ENCODE measurements around the gene CCP110. TPM values are rescaled to one million over a fixed set of nuclear protein-coding genes. Genes with fewer than 3 reads are reported as not detected.

CCP110 gene
- total RNA-seq, 4 donors from 2014 or later = 8.4 to 21.0 (median 13.5) TPM

DNA sequence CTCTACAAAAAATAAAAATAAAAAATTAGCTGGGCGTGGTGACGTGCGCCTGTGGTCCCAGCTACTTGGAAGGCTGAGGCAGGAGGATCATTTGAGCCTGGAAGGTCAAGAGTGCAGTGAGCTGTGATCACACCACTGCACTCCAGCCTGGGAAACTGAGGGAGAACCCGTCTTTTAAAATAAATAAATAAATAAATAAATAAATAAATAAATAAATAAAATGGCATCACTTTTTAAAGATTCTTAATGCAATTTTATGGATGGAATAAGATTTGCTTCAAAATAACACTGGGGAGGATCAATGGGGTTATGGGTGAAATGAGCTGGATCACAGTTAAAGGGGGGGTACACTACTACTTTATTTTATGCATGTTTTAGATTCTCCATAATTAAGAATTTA, 16.8 kb upstream of the CCP110 start:
- Histone ChIP-seq H3K27ac (no peak overlapping the region), H3K27me3 (no peaks in the 10 kb centered on the region), H3K36me3 (peaks cover 47% of the 10 kb centered on the region), H3K4me1 (no peaks in the 10 kb centered on the region), H3K9me3 (no peaks in the 10 kb centered on the region), H3K4me3 (no peak overlapping the region)
- DNase-seq (ENCODE audit: low spot score in 2 of 2) = no peak
- 95% methylated on average over 4 of the region's 4 CpGs for WGBS
- TF ChIP-seq, protein P1, sequence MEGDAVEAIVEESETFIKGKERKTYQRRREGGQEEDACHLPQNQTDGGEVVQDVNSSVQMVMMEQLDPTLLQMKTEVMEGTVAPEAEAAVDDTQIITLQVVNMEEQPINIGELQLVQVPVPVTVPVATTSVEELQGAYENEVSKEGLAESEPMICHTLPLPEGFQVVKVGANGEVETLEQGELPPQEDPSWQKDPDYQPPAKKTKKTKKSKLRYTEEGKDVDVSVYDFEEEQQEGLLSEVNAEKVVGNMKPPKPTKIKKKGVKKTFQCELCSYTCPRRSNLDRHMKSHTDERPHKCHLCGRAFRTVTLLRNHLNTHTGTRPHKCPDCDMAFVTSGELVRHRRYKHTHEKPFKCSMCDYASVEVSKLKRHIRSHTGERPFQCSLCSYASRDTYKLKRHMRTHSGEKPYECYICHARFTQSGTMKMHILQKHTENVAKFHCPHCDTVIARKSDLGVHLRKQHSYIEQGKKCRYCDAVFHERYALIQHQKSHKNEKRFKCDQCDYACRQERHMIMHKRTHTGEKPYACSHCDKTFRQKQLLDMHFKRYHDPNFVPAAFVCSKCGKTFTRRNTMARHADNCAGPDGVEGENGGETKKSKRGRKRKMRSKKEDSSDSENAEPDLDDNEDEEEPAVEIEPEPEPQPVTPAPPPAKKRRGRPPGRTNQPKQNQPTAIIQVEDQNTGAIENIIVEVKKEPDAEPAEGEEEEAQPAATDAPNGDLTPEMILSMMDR (IDR thresholded peaks at IDR 0.05) = no peak
- TF ChIP-seq POLR2A (IDR thresholded peaks at IDR 0.05) = no peak

DNA sequence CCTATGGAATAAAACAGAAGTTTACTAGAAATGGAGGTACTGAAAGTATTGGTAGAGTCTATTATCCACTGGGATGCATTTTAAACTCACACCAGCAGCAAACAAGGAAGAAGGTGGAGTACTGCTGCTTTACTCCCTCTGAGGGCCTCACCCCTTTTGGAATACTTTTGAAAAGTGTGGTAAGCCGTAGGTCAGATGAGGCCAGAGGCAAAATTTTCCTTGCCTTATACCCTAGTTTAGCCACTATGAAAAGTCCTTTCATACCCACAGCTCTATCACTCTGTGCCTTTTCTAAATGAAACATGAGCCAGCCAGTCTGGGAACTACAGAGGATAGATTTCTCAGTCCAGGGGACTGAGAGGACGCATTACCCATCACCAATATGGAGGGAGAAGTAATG, 15.9 kb upstream of the CCP110 start:
- 93% methylated on average over 2 of the region's 2 CpGs for WGBS

DNA sequence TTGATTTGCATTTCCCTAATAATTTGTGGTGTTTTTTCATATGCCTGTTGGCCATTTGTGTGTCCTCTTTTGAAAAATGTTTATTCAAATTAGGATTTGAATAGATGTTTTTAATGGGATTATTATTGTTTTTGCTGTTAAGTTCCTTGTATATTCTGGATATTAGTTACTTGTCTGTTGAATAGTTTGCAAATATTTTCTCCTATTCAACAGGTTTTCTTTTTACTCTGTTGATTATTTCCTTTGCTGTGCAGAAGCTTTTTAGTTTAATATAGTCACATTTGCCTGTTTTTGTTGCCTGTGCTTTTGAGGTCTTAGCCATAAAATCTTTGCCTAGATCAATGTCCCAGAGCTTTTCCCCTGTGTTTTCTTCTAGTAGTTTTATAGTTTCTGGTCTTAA, 11.4 kb upstream of the CCP110 start:
- H3K27ac ChIP-seq = no peak overlapping the region
- H3K4me1 ChIP-seq = peaks cover 9% of the 10 kb centered on the region
- H3K27me3 ChIP-seq = no peaks in the 10 kb centered on the region
- peaks cover 33% of the 10 kb centered on the region for H3K36me3 ChIP-seq
- no peak for DNase-seq (ENCODE audit: low spot score in 2 of 2)
- H3K4me3 ChIP-seq = no peak overlapping the region
- no peaks in the 10 kb centered on the region for H3K9me3 ChIP-seq
- TF ChIP-seq EP300 (IDR thresholded peaks at IDR 0.05) = no peak
- TF ChIP-seq, protein P1 (IDR thresholded peaks at IDR 0.05) = no peak
- TF ChIP-seq POLR2A (IDR thresholded peaks at IDR 0.05) = no peak
- no peak for TF ChIP-seq POLR2AphosphoS5 (IDR thresholded peaks at IDR 0.05)

More for the DNA sequence above, 15.9 kb upstream of the CCP110 start:
- Histone ChIP-seq H3K4me1 (no peaks in the 10 kb centered on the region), H3K9me3 (no peaks in the 10 kb centered on the region), H3K27ac (no peak overlapping the region), H3K27me3 (no peaks in the 10 kb centered on the region), H3K4me3 (no peak overlapping the region), H3K36me3 (peaks cover 42% of the 10 kb centered on the region)
- no peak for DNase-seq (ENCODE audit: low spot score in 2 of 2)
- no peak for TF ChIP-seq EP300 (IDR thresholded peaks at IDR 0.05)
- no peak for TF ChIP-seq POLR2A (IDR thresholded peaks at IDR 0.05)
- TF ChIP-seq, protein P1 (IDR thresholded peaks at IDR 0.05) = no peak
- no peak for TF ChIP-seq POLR2AphosphoS5 (IDR thresholded peaks at IDR 0.05)

DNA sequence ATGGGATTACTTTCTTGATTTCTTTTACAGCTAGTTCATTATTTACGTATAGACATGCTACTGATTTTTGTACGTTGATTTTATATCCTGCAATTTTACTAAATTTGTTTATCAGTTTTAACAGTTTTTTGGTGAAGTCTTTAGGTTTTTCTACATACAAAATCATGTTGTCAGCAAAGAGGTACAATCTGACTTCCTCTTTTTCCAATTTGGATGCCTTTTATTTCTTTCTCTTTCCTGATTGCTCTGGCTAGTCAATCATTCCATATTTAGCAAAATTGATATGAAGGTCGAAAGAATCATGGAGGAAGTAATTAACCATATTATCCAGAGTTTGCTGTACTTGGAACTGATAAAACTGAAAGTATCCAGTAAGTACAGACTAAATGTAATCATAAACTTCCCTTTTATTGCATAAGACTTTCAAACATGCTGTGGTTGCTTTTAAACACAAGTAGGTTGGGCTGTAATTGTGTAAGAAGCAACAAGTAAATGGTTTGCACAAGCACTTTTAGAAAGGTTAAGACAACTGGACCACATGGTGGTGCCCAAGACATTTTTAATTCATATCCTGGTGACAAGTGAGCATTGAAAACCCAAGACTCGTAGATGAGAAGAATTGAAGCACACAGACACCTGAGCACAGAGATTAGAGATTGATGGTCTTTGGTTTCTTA, 10.2 kb upstream of the CCP110 start:
- H3K4me1 ChIP-seq = peaks cover 20% of the 10 kb centered on the region
- no peaks in the 10 kb centered on the region for H3K9me3 ChIP-seq
- TF ChIP-seq, protein P1 (IDR thresholded peaks at IDR 0.05) = no peak
- no peak for TF ChIP-seq EP300 (IDR thresholded peaks at IDR 0.05)
- TF ChIP-seq POLR2A (IDR thresholded peaks at IDR 0.05) = no peak
- TF ChIP-seq POLR2AphosphoS5 (IDR thresholded peaks at IDR 0.05) = no peak
- no peaks in the 10 kb centered on the region for H3K27me3 ChIP-seq
- DNase-seq (ENCODE audit: low spot score in 2 of 2) = no peak
- H3K36me3 ChIP-seq = peaks cover 25% of the 10 kb centered on the region
- no peak overlapping the region for H3K27ac ChIP-seq
- H3K4me3 ChIP-seq = no peak overlapping the region
- WGBS = 77% methylated on average over 4 of the region's 4 CpGs

DNA sequence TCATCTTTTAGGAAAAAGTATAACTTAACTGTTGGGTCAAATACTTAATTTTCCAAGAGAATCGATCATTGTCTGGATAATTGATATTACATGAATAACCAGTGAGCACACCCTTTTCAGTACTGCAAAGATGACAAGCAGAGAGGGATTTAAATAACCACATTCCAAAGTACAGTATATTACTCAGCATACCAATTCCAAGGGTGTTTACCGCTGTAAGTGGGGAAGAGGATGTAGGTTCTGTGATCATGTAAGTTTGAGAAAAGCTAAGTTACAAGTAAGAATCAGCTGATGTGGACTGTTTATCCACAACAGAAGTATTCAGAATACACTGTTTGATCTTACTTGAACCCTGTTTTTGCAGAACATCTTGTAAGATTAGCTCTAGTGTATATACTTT, 8.0 kb upstream of the CCP110 start:
- Histone ChIP-seq H3K4me3 (no peak overlapping the region), H3K36me3 (peaks cover 15% of the 10 kb centered on the region), H3K27ac (no peak overlapping the region), H3K9me3 (no peaks in the 10 kb centered on the region), H3K4me1 (peaks cover 42% of the 10 kb centered on the region), H3K27me3 (no peaks in the 10 kb centered on the region)
- WGBS = 91% methylated on average over 2 of the region's 2 CpGs
- no peak for DNase-seq (ENCODE audit: low spot score in 2 of 2)
- TF ChIP-seq EP300 (IDR thresholded peaks at IDR 0.05) (no peak), POLR2A (IDR thresholded peaks at IDR 0.05) (no peak), POLR2AphosphoS5 (IDR thresholded peaks at IDR 0.05) (no peak)
- TF ChIP-seq, protein P1 (IDR thresholded peaks at IDR 0.05) = no peak

Data from suprapubic skin (tissue), 4 donors.